WTC11 (cell line): Measurements from ENCODE around the gene GPRC6A.

ENCODE experiments used
- CBFB ChIP-seq: sonication (generic); formaldehyde crosslinking; IDR thresholded peaks from 2 replicates; pipeline ENCODE4 v1.8.1; 2022; ENCODE audit warnings: mild to moderate bottlenecking, low read depth, missing genetic modification reagents
- CTCF ChIP-seq: fragments of 200-600 bp; IDR thresholded peaks from 2 replicates; pipeline ENCODE4 v1.8.0; 2022; ENCODE audit warnings: antibody characterized with exemption
- USF2 ChIP-seq: sonication (generic); formaldehyde crosslinking; IDR thresholded peaks from 2 replicates; pipeline ENCODE4 v1.8.1; 2023; ENCODE audit warnings: mild to moderate bottlenecking, missing genetic modification reagents, moderate library complexity

GRCh38 chr6:116764629-116764960, 64.3 kb downstream of the GPRC6A start:
- no peak for TF ChIP-seq CTCF
- TF ChIP-seq CBFB = no peak
- 0 out of 2 replicates have a peak, but pooled peaks have one; percentile 16 for TF ChIP-seq USF2 (CRISPR knock-in tag)
